ENCODE measurements around the gene CDC42EP4. TPM values are rescaled to one million over a fixed set of nuclear protein-coding genes. Genes with fewer than 3 reads are reported as not detected.

Gene CDC42EP4
- total and polyA plus RNA-seq, 7 donors, result 10.7 to 24.4 (median 18.3) TPM

GRCh38 chr17:73301369-73301768, 10.4 kb downstream of the CDC42EP4 start:
- no peaks in the 10 kb centered on the region for H3K27me3 ChIP-seq (ENCODE audit: insufficient read depth in 3 of 3, low read length in 2 of 3)
- WGBS, 3 donors, result 83 to 94% (median 84%) methylated on average over 2 of the region's 2 CpGs
- no peak overlapping the region for H3K4me3 ChIP-seq
- H3K27ac ChIP-seq, result no peak overlapping the region
- intact Hi-C loops (cut with DNase I), result no loop called here
- no peak for DNase-seq
- TF ChIP-seq, protein P1, sequence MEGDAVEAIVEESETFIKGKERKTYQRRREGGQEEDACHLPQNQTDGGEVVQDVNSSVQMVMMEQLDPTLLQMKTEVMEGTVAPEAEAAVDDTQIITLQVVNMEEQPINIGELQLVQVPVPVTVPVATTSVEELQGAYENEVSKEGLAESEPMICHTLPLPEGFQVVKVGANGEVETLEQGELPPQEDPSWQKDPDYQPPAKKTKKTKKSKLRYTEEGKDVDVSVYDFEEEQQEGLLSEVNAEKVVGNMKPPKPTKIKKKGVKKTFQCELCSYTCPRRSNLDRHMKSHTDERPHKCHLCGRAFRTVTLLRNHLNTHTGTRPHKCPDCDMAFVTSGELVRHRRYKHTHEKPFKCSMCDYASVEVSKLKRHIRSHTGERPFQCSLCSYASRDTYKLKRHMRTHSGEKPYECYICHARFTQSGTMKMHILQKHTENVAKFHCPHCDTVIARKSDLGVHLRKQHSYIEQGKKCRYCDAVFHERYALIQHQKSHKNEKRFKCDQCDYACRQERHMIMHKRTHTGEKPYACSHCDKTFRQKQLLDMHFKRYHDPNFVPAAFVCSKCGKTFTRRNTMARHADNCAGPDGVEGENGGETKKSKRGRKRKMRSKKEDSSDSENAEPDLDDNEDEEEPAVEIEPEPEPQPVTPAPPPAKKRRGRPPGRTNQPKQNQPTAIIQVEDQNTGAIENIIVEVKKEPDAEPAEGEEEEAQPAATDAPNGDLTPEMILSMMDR (IDR thresholded peaks at IDR 0.05), result no peak
- H3K9me3 ChIP-seq, result no peaks in the 10 kb centered on the region
- ATAC-seq, result no peak
- H3K36me3 ChIP-seq (ENCODE audit: insufficient read depth in 1 of 2, low read depth in 1 of 2), result no peaks in the 10 kb centered on the region
- peaks cover 42% of the 10 kb centered on the region for H3K4me1 ChIP-seq

DNA sequence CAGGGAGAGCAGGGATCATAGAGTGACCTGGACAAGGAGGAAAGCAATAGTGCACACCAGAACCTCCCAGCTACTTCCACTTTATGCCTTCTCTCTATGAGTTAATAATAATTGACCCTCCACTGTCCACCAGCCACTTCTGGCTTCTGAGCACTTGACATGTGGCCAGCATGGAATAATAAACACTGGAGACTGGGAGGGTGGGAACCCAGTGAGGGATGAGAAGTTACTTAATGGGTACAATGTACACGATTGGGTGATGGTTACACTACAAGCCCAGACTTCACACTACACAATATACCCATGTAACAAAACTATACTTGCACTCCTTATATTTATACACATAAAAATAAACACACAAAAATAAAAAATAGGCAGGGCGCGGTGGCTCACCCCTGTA, 11.4 kb downstream of the CDC42EP4 start:
- Histone ChIP-seq H3K27me3 (ENCODE audit: insufficient read depth in 3 of 3, low read length in 2 of 3) (no peaks in the 10 kb centered on the region), H3K27ac (no peak overlapping the region), H3K4me3 (no peak overlapping the region), H3K4me1 (peaks cover 32% of the 10 kb centered on the region), H3K36me3 (ENCODE audit: insufficient read depth in 1 of 2, low read depth in 1 of 2) (no peaks in the 10 kb centered on the region), H3K9me3 (no peaks in the 10 kb centered on the region)
- DNase-seq (no peak), ATAC-seq (no peak)
- TF ChIP-seq, protein P1 (IDR thresholded peaks at IDR 0.05), result no peak
- intact Hi-C loops (cut with DNase I), result no loop called here
- 79 to 85% (median 83%) methylated on average over 3 of the region's 3 CpGs for WGBS, 3 donors

DNA sequence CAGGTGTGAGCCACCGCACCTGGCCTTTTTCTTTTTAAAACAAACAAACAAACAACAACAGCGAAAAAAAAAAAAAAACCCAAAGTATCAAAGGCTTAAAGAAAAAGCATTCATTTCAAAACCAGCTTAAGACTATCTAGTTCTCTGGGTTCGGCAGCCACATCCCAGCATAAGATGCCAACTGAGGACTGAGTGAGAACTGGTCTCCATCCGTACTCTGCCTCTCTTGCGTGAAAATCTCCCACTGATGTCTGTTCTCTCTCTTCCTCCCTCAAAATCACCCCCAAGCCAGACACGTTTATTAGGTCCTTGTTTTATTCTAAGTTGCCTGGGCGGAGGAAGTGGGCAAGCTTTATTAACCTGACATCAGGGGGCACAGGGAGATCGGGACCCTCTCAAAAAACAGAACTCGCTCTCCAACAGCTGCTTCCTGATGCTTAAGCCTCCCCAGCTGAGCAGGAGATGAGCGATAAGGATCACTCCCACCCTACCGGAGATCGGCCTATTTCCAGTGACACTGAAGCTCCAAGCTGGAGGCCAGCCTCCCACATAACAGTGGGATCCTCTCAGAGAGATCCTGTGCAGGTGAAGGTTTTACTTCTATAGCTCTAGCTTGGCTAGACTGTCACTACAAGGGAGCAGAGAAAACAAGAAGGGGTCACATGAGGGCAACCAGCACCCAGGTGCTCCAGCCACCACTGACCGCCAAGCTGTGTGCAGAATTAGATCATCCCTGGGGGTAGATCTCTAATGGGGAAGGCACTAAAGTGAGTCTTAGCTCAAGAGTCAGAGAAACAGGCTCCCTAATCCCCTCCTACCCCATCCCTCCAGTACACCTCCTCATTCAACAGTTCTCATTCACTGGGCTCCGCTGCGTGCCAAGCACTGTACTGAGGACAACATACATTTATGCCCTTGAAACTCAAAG, 13.6 kb downstream of the CDC42EP4 start:
- H3K4me1 ChIP-seq, result peaks cover 24% of the 10 kb centered on the region

DNA sequence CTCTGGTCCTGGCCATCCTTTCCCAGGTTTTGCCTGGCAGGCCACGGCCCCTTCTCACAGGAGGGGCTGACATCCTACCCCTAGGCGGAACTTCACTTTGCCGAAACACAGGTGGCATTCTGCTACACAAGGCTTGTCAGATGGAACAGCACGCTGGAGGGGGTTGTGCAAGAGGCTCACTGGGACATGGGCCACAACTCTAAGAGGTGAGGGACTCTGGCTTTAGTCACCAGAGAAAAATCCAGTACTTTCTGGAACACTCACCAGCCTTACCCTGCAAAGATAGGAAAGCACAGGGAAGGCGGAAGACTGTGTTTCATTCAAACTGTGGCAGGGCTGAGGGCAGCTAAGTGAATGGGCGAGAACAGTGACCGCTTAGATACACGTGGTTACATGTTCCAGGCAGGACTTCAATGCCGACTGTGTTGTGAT, 18.3 kb downstream of the CDC42EP4 start:
- ATAC-seq (peak; percentile 65 to 78 (median 71)), DNase-seq (peak; percentile 76 to 82)
- Histone ChIP-seq H3K4me3 (no peak overlapping the region), H3K36me3 (ENCODE audit: insufficient read depth in 1 of 2, low read depth in 1 of 2) (no peaks in the 10 kb centered on the region), H3K27ac (peak overlapping the region; percentile 77), H3K9me3 (no peaks in the 10 kb centered on the region), H3K4me1 (peaks cover 46% of the 10 kb centered on the region), H3K27me3 (ENCODE audit: insufficient read depth in 3 of 3, low read length in 2 of 3) (no peaks in the 10 kb centered on the region)
- intact Hi-C loops (cut with DNase I), result no loop called here
- WGBS, 3 donors, result 45 to 59% (median 47%) methylated on average over 9 of the region's 9 CpGs
- TF ChIP-seq, protein P1 (IDR thresholded peaks at IDR 0.05), result no peak

More for the DNA sequence above, 13.6 kb downstream of the CDC42EP4 start:
- Histone ChIP-seq H3K36me3 (ENCODE audit: insufficient read depth in 1 of 2, low read depth in 1 of 2) (no peaks in the 10 kb centered on the region), H3K4me3 (no peak overlapping the region), H3K27ac (peak overlapping the region; percentile 27), H3K27me3 (ENCODE audit: insufficient read depth in 3 of 3, low read length in 2 of 3) (no peaks in the 10 kb centered on the region), H3K9me3 (no peaks in the 10 kb centered on the region)
- ATAC-seq (peak; percentile 16 to 64 (median 58)), DNase-seq (no peak)
- TF ChIP-seq, protein P1 (IDR thresholded peaks at IDR 0.05), result no peak
- WGBS, 3 donors, result 39 to 52% (median 40%) methylated on average over 15 of the region's 15 CpGs
- intact Hi-C loops (cut with DNase I), result no loop called here
